GM03348 (cell line): ENCODE results near the gene SLC29A1.
"Not testable (repeated sequence)": the region's sequence is repeated elsewhere in the genome, so short reads cannot be mapped to it uniquely, and the experiment has no call there.

Experiments used
- DNase-seq: peaks from one replicate; pipeline ENCODE4 v3.0.0; 2012; ENCODE audit warnings: low spot score

Gene SLC29A1

GRCh38 chr6:44194326-44194725 is 29.1 kb upstream of the SLC29A1 start:
- no peak for DNase-seq

GRCh38 chr6:44196351-44196750 is 27.0 kb upstream of the SLC29A1 start:
- not testable (repeated sequence) for DNase-seq

- DNase-seq: no peak
These were observed 24.7 kb upstream of the SLC29A1 start for GRCh38 chr6:44198684-44199083.

- DNase-seq: no peak
These were observed 23.5 kb upstream of the SLC29A1 start for GRCh38 chr6:44199883-44200282.

GRCh38 chr6:44201200-44201599 is 22.2 kb upstream of the SLC29A1 start:
- DNase-seq: no peak

GRCh38 chr6:44201638-44202303 is 21.6 kb upstream of the SLC29A1 start:
- no peak for DNase-seq

GRCh38 chr6:44202332-44202971 is 20.9 kb upstream of the SLC29A1 start:
- DNase-seq: no peak

- no peak for DNase-seq
These were observed 20.2 kb upstream of the SLC29A1 start for GRCh38 chr6:44202972-44203750.

- no peak for DNase-seq
These were observed 19.4 kb upstream of the SLC29A1 start for GRCh38 chr6:44203955-44204354.

- DNase-seq: no peak
These were observed 15.4 kb upstream of the SLC29A1 start for GRCh38 chr6:44207966-44208365.

GRCh38 chr6:44211284-44211683 is 12.1 kb upstream of the SLC29A1 start:
- no peak for DNase-seq

GRCh38 chr6:44214307-44214706 is 9.1 kb upstream of the SLC29A1 start:
- DNase-seq: no peak

GRCh38 chr6:44216677-44217331 is 6.6 kb upstream of the SLC29A1 start, which contains the start of gene MYMX:
MYMX (plus strand) TSS chr6:44216926; CDS start chr6:44217472, 546 bp downstream.
- no peak for DNase-seq

GRCh38 chr6:44217332-44218143 is 5.9 kb upstream of the SLC29A1 start:
- peak; percentile 53 for DNase-seq

- DNase-seq: peak; percentile 84
These were observed 4.2 kb upstream of the SLC29A1 start for GRCh38 chr6:44219053-44219814.

GRCh38 chr6:44219815-44220784 is 3.3 kb upstream of the SLC29A1 start:
- no peak for DNase-seq

- DNase-seq: no peak
These were observed 2.5 kb upstream of the SLC29A1 start for GRCh38 chr6:44220913-44221290.

GRCh38 chr6:44221291-44221960 is 2.0 kb upstream of the SLC29A1 start:
- DNase-seq: peak; percentile 85

- DNase-seq: no peak
These were observed 1.4 kb upstream of the SLC29A1 start for GRCh38 chr6:44221961-44222335.
